Endothelial cell of umbilical vein (primary cell): ENCODE measurements around the gene OPA3. TPM values are rescaled to one million over a fixed set of nuclear protein-coding genes. Genes with fewer than 3 reads are reported as not detected.
A peak's percentile ranks its signal among the peaks of the same experiment; 100 is the strongest.

Experiments
- BruUV-seq: library from RNA; stranded (reverse); fragments of 400-500 nt; replicated peaks from 2 replicates; lab custom pipeline; 2021; lab: Mats Ljungman, UMichigan
- CTCF ChIA-PET: fragments of 300-600, 350-600 bp; sonication (Branson Sonifier 250); formaldehyde crosslinking; loops from one replicate; lab custom pipeline; 2021; ENCODE audit warnings: antibody characterized with exemption, inconsistent platforms; lab: Charles Lee
- POLR2A ChIA-PET: fragments of 300-600, 350-600 bp; sonication (Branson Sonifier 250); formaldehyde crosslinking; loops from one replicate; lab custom pipeline; 2021; ENCODE audit warnings: antibody characterized with exemption, inconsistent platforms; lab: Charles Lee
- DNase-seq: peaks from one replicate; pipeline ENCODE4 v3.0.0-alpha.2; 2011; ENCODE audit warnings: low read depth, low spot score
- FAIRE-seq: peaks from 2 replicates; lab custom pipeline; 2011; peaks lifted over from hg19 to GRCh38; lab: Jason Lieb, UNC
- H2AFZ ChIP-seq: 2 replicates; pipeline ENCODE4 v1.6.0; 2012; ENCODE audit warnings: low read depth, low read length, control low read depth, inconsistent platforms
- H3K27ac ChIP-seq: 2 replicates; pipeline ENCODE4 v1.5.1; 2011; ENCODE audit warnings: low read depth, mild to moderate bottlenecking, control low read depth, low read length, moderate library complexity; ENCODE audit not compliant: insufficient read depth
- H3K27me3 ChIP-seq, 2 experiments: 2 replicates each; pipeline versions ENCODE4 v1.6.0 to v1.6.1; 2011; ENCODE audit warnings: low read length in 2 of 2, mixed read lengths in 1 of 2; ENCODE audit not compliant: control insufficient read depth in 2 of 2, insufficient read depth in 2 of 2
- H3K36me3 ChIP-seq, 2 experiments: 2 replicates in 1 of 2; 3 replicates in 1 of 2; pipeline ENCODE4 v1.5.1; 2011; ENCODE audit warnings: low read length in 2 of 2, mild to moderate bottlenecking in 1 of 2, moderate library complexity in 1 of 2; ENCODE audit not compliant: control insufficient read depth in 2 of 2, insufficient read depth in 2 of 2; ENCODE audit errors: extremely low read depth in 1 of 2
- H3K4me1 ChIP-seq: 3 replicates; pipeline ENCODE4 v1.5.1; 2011; ENCODE audit warnings: mild to moderate bottlenecking, low read length; ENCODE audit not compliant: control insufficient read depth, insufficient read depth; ENCODE audit errors: extremely low read depth
- H3K4me2 ChIP-seq: 2 replicates; pipeline ENCODE4 v1.6.1; 2011; ENCODE audit warnings: low read length, control low read depth, mixed read lengths; ENCODE audit not compliant: insufficient read depth
- H3K4me3 ChIP-seq, 3 experiments: fragments of 200-600 bp in 1 of 3; sonication (generic), shearing (Covaris generic) in 1 of 3; replicated peaks in 1 of 3; 2 replicates each; pipeline ENCODE4 v1.5.1; 2011 to 2016; ENCODE audit warnings: control low read depth in 3 of 3, low read length in 3 of 3, mild to moderate bottlenecking in 2 of 3, inconsistent platforms in 1 of 3, low read depth in 1 of 3, moderate library complexity in 1 of 3; ENCODE audit not compliant: insufficient read depth in 1 of 3
- H3K79me2 ChIP-seq: 2 replicates; pipeline ENCODE4 v1.6.0; 2012; ENCODE audit warnings: low read length, inconsistent platforms; ENCODE audit not compliant: control insufficient read depth, insufficient read depth
- H3K9ac ChIP-seq: replicated peaks from 2 replicates; pipeline ENCODE3; 2011; ENCODE audit warnings: low read length, control low read depth; ENCODE audit not compliant: insufficient read depth; ENCODE audit errors: extremely low read depth
- H3K9me1 ChIP-seq: replicated peaks from 3 replicates; pipeline ENCODE4 v1.6.0; 2011; ENCODE audit warnings: mild to moderate bottlenecking, low read length; ENCODE audit not compliant: control insufficient read depth, insufficient read depth; ENCODE audit errors: extremely low read depth
- H3K9me3 ChIP-seq: replicated peaks from 2 replicates; pipeline ENCODE4 v1.5.1; 2012; ENCODE audit warnings: low read length, inconsistent platforms; ENCODE audit not compliant: control insufficient read depth, insufficient read depth
- H4K20me1 ChIP-seq: replicated peaks from 2 replicates; pipeline ENCODE3; 2011; ENCODE audit warnings: mild to moderate bottlenecking, low read length; ENCODE audit not compliant: control insufficient read depth, insufficient read depth; ENCODE audit errors: extremely low read depth
- EZH2 ChIP-seq: IDR thresholded peaks from 2 replicates; pipeline ENCODE4 v1.6.1; 2012; ENCODE audit warnings: borderline replicate concordance, low read depth, mild to moderate bottlenecking, moderate library complexity, low read length, inconsistent platforms; ENCODE audit not compliant: severe bottlenecking
- FOS ChIP-seq: IDR thresholded peaks from 2 replicates; pipeline ENCODE4 v1.6.1; 2011; ENCODE audit warnings: mild to moderate bottlenecking, low read length, moderate library complexity, borderline replicate concordance; ENCODE audit not compliant: insufficient read depth
- GATA2 ChIP-seq: IDR thresholded peaks from 2 replicates; pipeline ENCODE4 v1.7.0; 2011; ENCODE audit warnings: low read depth, mild to moderate bottlenecking, moderate library complexity, mixed read lengths, low read length; ENCODE audit not compliant: insufficient read length, insufficient read depth
- JUN ChIP-seq: IDR thresholded peaks from 2 replicates; pipeline ENCODE4 v1.6.1; 2011; ENCODE audit warnings: borderline replicate concordance, low read depth; ENCODE audit not compliant: insufficient read length, insufficient read depth
- MYC ChIP-seq: IDR thresholded peaks from one replicate; pipeline ENCODE4 v1.6.1; 2011; ENCODE audit warnings: mild to moderate bottlenecking, low read depth, low read length
- POLR2A ChIP-seq: IDR thresholded peaks from 2 replicates; pipeline ENCODE4 v1.6.1; 2012; ENCODE audit warnings: low read depth, mild to moderate bottlenecking, control low read depth, low read length
- POLR2AphosphoS5 ChIP-seq: IDR thresholded peaks from 2 replicates; pipeline ENCODE4 v1.6.1; 2012; ENCODE audit warnings: low read depth, mild to moderate bottlenecking, control low read depth, low read length, moderate library complexity; ENCODE audit not compliant: insufficient read depth
- dilution Hi-C: fragments of 300-500 bp; cut with MboI; formaldehyde crosslinking; loops from one replicate; pipeline ENCODE4 v1.15.0; 2019; ENCODE audit warnings: low sequenced_read_pairs; ENCODE audit not compliant: extremely low pct_ligation_motif_present
- intact Hi-C: fragments of 100-400 bp; cut with micrococcal nuclease; formaldehyde crosslinking; loops from one replicate; pipeline ENCODE4 v1.10.0; 2022
- polyA plus RNA-seq, 4 experiments: library from polyadenylated mRNA; depleted of rRNA in 3 of 4; stranded (reverse) in 3 of 4; unstranded in 1 of 4; fragments of >200 nt; gene quantifications; 2 replicates each; pipeline versions ENCODE4 v1.2.1 to v1.2.3, GENCODE V29; 2011 to 2012; ENCODE audit warnings: missing spikeins in 1 of 4
- total RNA-seq: library from RNA; stranded (reverse); gene quantifications from 2 replicates; pipeline ENCODE4 v1.2.3, GENCODE V29; 2021
- TF ChIP-seq, protein P1 (sequence below), 2 donors: IDR thresholded peaks; 1 replicate in 1 of 2; 2 replicates in 1 of 2; pipeline ENCODE4 v1.5.1; 2011; ENCODE audit warnings: low read length in 2 of 2, mild to moderate bottlenecking in 2 of 2, moderate library complexity in 2 of 2, control low read depth in 1 of 2, inconsistent platforms in 1 of 2, low read depth in 1 of 2; ENCODE audit not compliant: insufficient read depth in 1 of 2; ENCODE audit errors: extremely low read depth in 1 of 2
- TF ChIP-seq, protein P2 (sequence below): IDR thresholded peaks from 2 replicates; pipeline ENCODE4 v1.6.1; 2011; ENCODE audit not compliant: insufficient read depth, insufficient read length

The OPA3 gene
- total and polyA plus RNA-seq, 2 donors (not counting 3 experiments of a cell fraction or from before 2014, with no cell fraction given) = 15.4 to 16.0 TPM

DNA sequence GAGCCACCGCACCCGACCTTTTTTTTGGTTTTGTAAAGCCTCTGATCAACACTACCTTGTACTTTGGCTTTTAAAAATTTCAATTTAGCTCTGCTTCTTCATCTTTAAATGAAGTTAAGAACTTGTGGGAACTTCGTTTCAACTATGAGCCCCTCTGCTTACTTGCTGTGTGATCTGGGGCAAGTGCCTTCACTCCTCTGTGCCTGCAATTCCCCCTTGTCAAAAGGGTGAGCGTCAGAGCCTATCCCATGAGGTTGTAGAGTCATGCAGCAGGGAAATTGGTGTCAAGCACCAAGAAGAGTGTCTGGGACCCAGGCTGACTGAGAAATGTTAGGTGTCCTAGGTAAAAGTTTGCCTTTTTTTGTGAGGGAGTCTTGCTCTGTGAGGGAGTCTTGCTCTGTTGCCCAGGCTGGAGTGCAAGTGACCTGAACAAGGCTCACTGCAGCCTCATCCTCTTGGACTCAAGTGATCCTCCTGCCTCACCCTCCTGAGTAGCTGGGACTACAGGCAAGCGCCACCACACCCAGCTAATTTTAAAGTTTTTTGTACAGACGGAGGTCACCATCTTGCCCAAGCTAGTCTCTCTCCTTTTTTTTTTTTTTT, 71.6 kb downstream of the OPA3 start:
- intact Hi-C loops = no loop called here

DNA sequence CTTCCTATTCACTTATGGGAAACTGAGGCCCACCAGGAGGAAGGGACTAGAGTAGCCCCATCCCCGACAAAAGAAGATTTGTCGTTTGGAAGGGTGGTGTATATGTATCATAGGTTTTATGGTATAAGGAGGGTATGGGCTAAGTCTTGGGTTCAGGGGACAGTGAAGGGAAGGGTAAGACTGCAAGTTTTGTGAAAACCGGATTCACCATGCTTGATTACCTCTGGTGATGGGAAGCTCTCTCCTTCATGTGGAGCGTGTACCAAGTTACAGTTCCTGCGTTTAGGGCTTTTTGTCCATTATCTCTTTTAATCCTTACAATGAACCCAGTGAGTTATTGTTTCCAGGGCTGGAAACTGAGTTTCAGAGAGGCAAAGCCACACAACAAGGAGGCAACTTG, 73.5 kb downstream of the OPA3 start:
- H3K4me2 ChIP-seq = no peak overlapping the region
- FAIRE-seq = no peak

More for the DNA sequence above, 71.6 kb downstream of the OPA3 start:
- Histone ChIP-seq H3K9me3 (no peaks in the 10 kb centered on the region), H3K79me2 (peaks cover 89% of the 10 kb centered on the region), H3K4me2 (no peak overlapping the region), H3K4me3 (no peak overlapping the region), H3K36me3 (peaks cover 3 to 7% of the 10 kb centered on the region in 2 experiments), H2AFZ (no peak overlapping the region), H3K27ac (no peak overlapping the region), H3K9me1 (no peaks in the 10 kb centered on the region), H3K27me3 (no peaks in the 10 kb centered on the region), H3K9ac (no peak overlapping the region), H3K4me1 (peaks cover 34% of the 10 kb centered on the region), H4K20me1 (no peaks in the 10 kb centered on the region)
- no peak for TF ChIP-seq EZH2
- TF ChIP-seq MYC = no peak
- TF ChIP-seq POLR2A = no peak
- no peak for TF ChIP-seq POLR2AphosphoS5
- dilution Hi-C loops = no loop called here
- DNase-seq (no peak), FAIRE-seq (peak; percentile 24)
- no TSS peak for BruUV-seq
- ChIA-PET CTCF (no interaction called here), POLR2A (no interaction called here)

More for the DNA sequence above, 73.5 kb downstream of the OPA3 start:
- Histone ChIP-seq H3K27ac (no peak overlapping the region), H3K4me1 (peaks cover 40% of the 10 kb centered on the region), H4K20me1 (no peaks in the 10 kb centered on the region), H3K27me3 (no peaks in the 10 kb centered on the region), H2AFZ (no peak overlapping the region), H3K36me3 (peaks cover 3 to 4% of the 10 kb centered on the region in 2 experiments), H3K9me3 (no peaks in the 10 kb centered on the region), H3K4me3 (no peak overlapping the region), H3K9me1 (no peaks in the 10 kb centered on the region), H3K9ac (no peak overlapping the region), H3K79me2 (peaks cover 90% of the 10 kb centered on the region)
- no TSS peak for BruUV-seq
- TF ChIP-seq POLR2A = no peak
- TF ChIP-seq, protein P1, sequence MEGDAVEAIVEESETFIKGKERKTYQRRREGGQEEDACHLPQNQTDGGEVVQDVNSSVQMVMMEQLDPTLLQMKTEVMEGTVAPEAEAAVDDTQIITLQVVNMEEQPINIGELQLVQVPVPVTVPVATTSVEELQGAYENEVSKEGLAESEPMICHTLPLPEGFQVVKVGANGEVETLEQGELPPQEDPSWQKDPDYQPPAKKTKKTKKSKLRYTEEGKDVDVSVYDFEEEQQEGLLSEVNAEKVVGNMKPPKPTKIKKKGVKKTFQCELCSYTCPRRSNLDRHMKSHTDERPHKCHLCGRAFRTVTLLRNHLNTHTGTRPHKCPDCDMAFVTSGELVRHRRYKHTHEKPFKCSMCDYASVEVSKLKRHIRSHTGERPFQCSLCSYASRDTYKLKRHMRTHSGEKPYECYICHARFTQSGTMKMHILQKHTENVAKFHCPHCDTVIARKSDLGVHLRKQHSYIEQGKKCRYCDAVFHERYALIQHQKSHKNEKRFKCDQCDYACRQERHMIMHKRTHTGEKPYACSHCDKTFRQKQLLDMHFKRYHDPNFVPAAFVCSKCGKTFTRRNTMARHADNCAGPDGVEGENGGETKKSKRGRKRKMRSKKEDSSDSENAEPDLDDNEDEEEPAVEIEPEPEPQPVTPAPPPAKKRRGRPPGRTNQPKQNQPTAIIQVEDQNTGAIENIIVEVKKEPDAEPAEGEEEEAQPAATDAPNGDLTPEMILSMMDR (IDR thresholded peaks at IDR 0.05; ENCODE audit: extremely low read depth in 1 of 2, insufficient read depth in 1 of 2, low read depth in 1 of 2, low read length in 2 of 2) = no peak
- TF ChIP-seq FOS = no peak
- no peak for TF ChIP-seq GATA2
- TF ChIP-seq POLR2AphosphoS5 = no peak
- no peak for TF ChIP-seq MYC
- TF ChIP-seq EZH2 = no peak
- no peak for TF ChIP-seq JUN
- TF ChIP-seq, protein P2, sequence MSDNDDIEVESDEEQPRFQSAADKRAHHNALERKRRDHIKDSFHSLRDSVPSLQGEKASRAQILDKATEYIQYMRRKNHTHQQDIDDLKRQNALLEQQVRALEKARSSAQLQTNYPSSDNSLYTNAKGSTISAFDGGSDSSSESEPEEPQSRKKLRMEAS = no peak
- dilution Hi-C loops (no loop called here), intact Hi-C loops (no loop called here)
- no peak for DNase-seq
- ChIA-PET CTCF (interaction anchor here (2.0 kb wide), 1 partner anchor 72 kb away, joined by 5 read pairs; no protein-coding TSS in a partner anchor), POLR2A (no interaction called here)
